Measurements from ENCODE around the gene ANKFY1.

GRCh38 chr17:4194796-4195195 lies 69.0 kb downstream of the ANKFY1 start:
- no peak for TF ChIP-seq POLR2A (IDR thresholded peaks at IDR 0.05; ENCODE audit: low read depth, low read length)
- TF ChIP-seq TAF1 (IDR thresholded peaks at IDR 0.05; ENCODE audit: low read depth, low read length), result no peak
- no peak for TF ChIP-seq POLR2AphosphoS5 (IDR thresholded peaks at IDR 0.05; ENCODE audit: low read depth, low read length)
